T-helper 1 cell treated with Interleukin-12 subunit alpha and Interleukin-12 subunit beta and Interleukin-4 antibody, amounts not matched to agents 30 μg/mL and 1 μg/mL, for 36 hours (primary cell): ENCODE results near the gene DRAM2.
"Not testable (repeated sequence)": the region's sequence is repeated elsewhere in the genome, so short reads cannot be mapped to it uniquely, and the experiment has no call there.

Experiments used
- H3K27ac Mint-ChIP-seq: one replicate; pipeline ENCODE4 v1.8.0; 2021; ENCODE audit warnings: mild to moderate bottlenecking, mixed read lengths
- H3K27me3 Mint-ChIP-seq: one replicate; pipeline ENCODE4 v1.8.0; 2021; ENCODE audit warnings: low read depth, mixed read lengths
- H3K36me3 Mint-ChIP-seq: one replicate; pipeline ENCODE4 v1.8.0; 2021; ENCODE audit warnings: low read depth, mixed read lengths
- H3K4me1 Mint-ChIP-seq: one replicate; pipeline ENCODE4 v1.8.0; 2021; ENCODE audit warnings: low read depth, mixed read lengths
- H3K4me3 Mint-ChIP-seq: one replicate; pipeline ENCODE4 v1.8.0; 2021; ENCODE audit warnings: mild to moderate bottlenecking, moderate library complexity, mixed read lengths
- H3K9me3 Mint-ChIP-seq: one replicate; pipeline ENCODE4 v1.8.0; 2021; ENCODE audit warnings: mixed read lengths

The DRAM2 gene

GRCh38 chr1:111077312-111077711 is 62.6 kb downstream of the DRAM2 start:
- not testable (repeated sequence) for H3K27me3 Mint-ChIP-seq, H3K27ac Mint-ChIP-seq, H3K4me1 Mint-ChIP-seq, H3K36me3 Mint-ChIP-seq, H3K4me3 Mint-ChIP-seq, H3K9me3 Mint-ChIP-seq
